PC-3 (cell line): Measurements from ENCODE around the gene LBR. TPM values are rescaled to one million over a fixed set of nuclear protein-coding genes. Genes with fewer than 3 reads are reported as not detected.

ENCODE experiments used
- ATAC-seq: fragments of 200-7000 bp; cut with Tn5 transposase; 2 replicates; pipeline ENCODE4 v1.9.1; 2020; ENCODE audit warnings: mild to moderate bottlenecking, moderate library complexity
- BruUV-seq: library from RNA; stranded (reverse); fragments of 400-500 nt; replicated peaks from 2 replicates; lab custom pipeline; 2021; lab: Mats Ljungman, UMichigan
- CTCF ChIA-PET: fragments of 300-600 bp; sonication (Branson Sonifier 250); formaldehyde crosslinking; loops from one replicate; lab custom pipeline; 2022; ENCODE audit warnings: antibody characterized with exemption; lab: Charles Lee
- POLR2A ChIA-PET: fragments of 300-600 bp; sonication (Branson Sonifier 250); formaldehyde crosslinking; loops from one replicate; lab custom pipeline; 2022; ENCODE audit warnings: antibody characterized with exemption; ENCODE audit not compliant: unreplicated experiment; lab: Charles Lee
- DNase-seq: peaks from one replicate; pipeline ENCODE4 v3.0.0-alpha.2; 2015
- H2AFZ ChIP-seq: fragments of 300-600 bp; sonication (generic); 2 replicates; pipeline ENCODE4 v1.6.0; 2016; ENCODE audit warnings: antibody characterized with exemption, low read length
- H3F3A ChIP-seq: fragments of 300-600 bp; sonication (generic); one replicate; pipeline ENCODE4 v1.6.0; 2017; ENCODE audit warnings: antibody characterized with exemption, low read length, control low read depth, mild to moderate bottlenecking; ENCODE audit not compliant: unreplicated experiment
- H3K27ac ChIP-seq: fragments of 300-600 bp; sonication (generic); 2 replicates; pipeline ENCODE4 v1.5.1; 2016; ENCODE audit warnings: mild to moderate bottlenecking, low read length
- H3K27me3 ChIP-seq: fragments of 300-600 bp; sonication (generic); 2 replicates; pipeline ENCODE4 v1.6.1; 2016; ENCODE audit warnings: low read length, mixed read lengths
- H3K36me3 ChIP-seq: fragments of 300-600 bp; sonication (generic); 2 replicates; pipeline ENCODE4 v1.6.1; 2016; ENCODE audit warnings: low read depth, mixed run types, low read length, mixed read lengths
- H3K4me1 ChIP-seq: fragments of 300-600 bp; sonication (generic); 2 replicates; pipeline ENCODE4 v1.5.1; 2016; ENCODE audit warnings: low read length; ENCODE audit not compliant: insufficient read depth
- H3K4me2 ChIP-seq: fragments of 300-600 bp; sonication (generic); 2 replicates; pipeline ENCODE4 v1.6.0; 2016; ENCODE audit warnings: low read length
- H3K4me3 ChIP-seq: fragments of 300-600 bp; sonication (generic); 2 replicates; pipeline ENCODE4 v1.5.1; 2016; ENCODE audit warnings: mild to moderate bottlenecking, low read length, mixed read lengths
- H3K79me2 ChIP-seq: fragments of 300-600 bp; sonication (generic); 2 replicates; pipeline ENCODE4 v1.6.1; 2017; ENCODE audit warnings: low read length, mixed read lengths
- H3K9ac ChIP-seq: fragments of 300-600 bp; sonication (generic); 2 replicates; pipeline ENCODE4 v1.6.0; 2016; ENCODE audit warnings: mild to moderate bottlenecking, low read length
- H3K9me2 ChIP-seq: fragments of 300-600 bp; sonication (generic); replicated peaks from 2 replicates; pipeline ENCODE4 v1.6.1; 2016; ENCODE audit warnings: mixed run types, low read length, mixed read lengths
- H3K9me3 ChIP-seq: fragments of 300-600 bp; sonication (generic); 2 replicates; pipeline ENCODE4 v1.6.1; 2016; ENCODE audit warnings: low read length, mixed read lengths
- H4K20me1 ChIP-seq: fragments of 300-600 bp; sonication (generic); 2 replicates; pipeline ENCODE4 v1.6.1; 2016; ENCODE audit warnings: low read length, mixed read lengths
- EZH2 ChIP-seq: fragments of 300-600 bp; sonication (generic); IDR thresholded peaks from one replicate; pipeline ENCODE4 v1.6.1; 2017; ENCODE audit warnings: antibody characterized with exemption, mild to moderate bottlenecking, low read length; ENCODE audit not compliant: unreplicated experiment
- EZH2phosphoT487 ChIP-seq: fragments of 300-600 bp; sonication (generic); IDR thresholded peaks from 2 replicates; pipeline ENCODE4 v1.6.1; 2018; ENCODE audit warnings: mild to moderate bottlenecking, antibody characterized with exemption, low read length, borderline replicate concordance
- intact Hi-C: fragments of 100-400 bp; cut with micrococcal nuclease; formaldehyde crosslinking; loops from 2 replicates; pipeline ENCODE4 v1.9.0; 2023
- total RNA-seq: library from RNA; depleted of rRNA; stranded (reverse); fragments of >200 nt; gene quantifications from 2 replicates; pipeline ENCODE4 v1.2.3, GENCODE V29; 2014
- TF ChIP-seq, protein P1 (sequence below): fragments of 300-600 bp; sonication (generic); conservative IDR thresholded peaks from 2 replicates; pipeline ENCODE4 v1.5.1; 2017; ENCODE audit warnings: antibody characterized with exemption, low read depth, mild to moderate bottlenecking, low read length

LBR gene
- total RNA-seq, 1 experiment from 2014 or later, result 35.1 TPM

DNA sequence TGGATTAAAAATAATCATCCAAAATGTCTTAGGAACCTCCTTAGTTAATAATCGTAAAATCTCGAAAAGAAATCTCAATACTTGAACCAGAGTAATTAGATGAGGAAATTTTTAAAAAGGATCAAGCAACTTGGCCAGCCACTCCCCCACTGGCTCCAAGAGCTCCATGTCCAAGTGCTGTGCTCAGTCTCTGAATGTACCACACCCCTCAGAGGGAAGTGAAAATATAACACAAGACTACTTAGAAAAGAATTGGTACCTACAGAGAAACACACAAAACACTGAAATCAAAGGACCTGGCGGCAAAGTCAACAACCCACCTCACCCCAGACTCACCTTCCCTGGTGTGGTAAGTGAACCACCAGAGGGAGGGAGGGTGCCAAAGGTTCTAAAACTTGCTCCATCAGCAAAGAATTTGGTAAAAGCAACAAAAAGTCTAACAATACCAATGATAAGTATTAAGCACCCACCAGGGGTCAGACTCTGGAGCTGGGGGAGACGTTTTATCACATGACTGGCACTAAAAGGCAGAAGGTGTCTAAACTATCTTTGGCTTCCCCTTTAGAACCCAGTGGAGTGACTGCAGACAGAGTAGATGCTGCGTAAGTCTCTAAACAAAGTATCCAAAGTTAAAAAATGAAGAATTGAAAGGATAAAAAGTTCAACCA lies 14.0 kb downstream of the LBR start:
- Histone ChIP-seq H3K4me3 (no peak overlapping the region), H3F3A (no peaks in the 10 kb centered on the region), H3K36me3 (peaks cover 68% of the 10 kb centered on the region), H3K27me3 (no peaks in the 10 kb centered on the region), H4K20me1 (0 out of 2 replicates have a peak, but pooled peaks cover 7% of the 10 kb centered on the region), H3K9me3 (no peaks in the 10 kb centered on the region), H3K27ac (no peak overlapping the region), H3K9ac (no peak overlapping the region), H3K9me2 (no peaks in the 10 kb centered on the region), H2AFZ (no peak overlapping the region), H3K4me2 (no peak overlapping the region), H3K79me2 (no peaks in the 10 kb centered on the region; the same call in 1 of the 2 replicates), H3K4me1 (peaks cover 11% of the 10 kb centered on the region)
- no peak for DNase-seq
- intact Hi-C loops, result no loop called here
- ChIA-PET CTCF (no interaction called here), POLR2A (no interaction called here)
- TF ChIP-seq EZH2, result no peak
- no peak for TF ChIP-seq EZH2phosphoT487
- TF ChIP-seq, protein P1, sequence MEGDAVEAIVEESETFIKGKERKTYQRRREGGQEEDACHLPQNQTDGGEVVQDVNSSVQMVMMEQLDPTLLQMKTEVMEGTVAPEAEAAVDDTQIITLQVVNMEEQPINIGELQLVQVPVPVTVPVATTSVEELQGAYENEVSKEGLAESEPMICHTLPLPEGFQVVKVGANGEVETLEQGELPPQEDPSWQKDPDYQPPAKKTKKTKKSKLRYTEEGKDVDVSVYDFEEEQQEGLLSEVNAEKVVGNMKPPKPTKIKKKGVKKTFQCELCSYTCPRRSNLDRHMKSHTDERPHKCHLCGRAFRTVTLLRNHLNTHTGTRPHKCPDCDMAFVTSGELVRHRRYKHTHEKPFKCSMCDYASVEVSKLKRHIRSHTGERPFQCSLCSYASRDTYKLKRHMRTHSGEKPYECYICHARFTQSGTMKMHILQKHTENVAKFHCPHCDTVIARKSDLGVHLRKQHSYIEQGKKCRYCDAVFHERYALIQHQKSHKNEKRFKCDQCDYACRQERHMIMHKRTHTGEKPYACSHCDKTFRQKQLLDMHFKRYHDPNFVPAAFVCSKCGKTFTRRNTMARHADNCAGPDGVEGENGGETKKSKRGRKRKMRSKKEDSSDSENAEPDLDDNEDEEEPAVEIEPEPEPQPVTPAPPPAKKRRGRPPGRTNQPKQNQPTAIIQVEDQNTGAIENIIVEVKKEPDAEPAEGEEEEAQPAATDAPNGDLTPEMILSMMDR, result no peak
- no TSS peak for BruUV-seq
- ATAC-seq, result no peak

GRCh38 chr1:225412803-225413351 lies 15.0 kb downstream of the LBR start:
- no peaks in the 10 kb centered on the region for H3K9me2 ChIP-seq
- peaks cover 67% of the 10 kb centered on the region for H3K36me3 ChIP-seq
- POLR2A ChIA-PET, result no interaction called here
- H2AFZ ChIP-seq, result no peak overlapping the region
- no peak for TF ChIP-seq EZH2
- TF ChIP-seq, protein P1, result no peak
- no peak for TF ChIP-seq EZH2phosphoT487
- H3K79me2 ChIP-seq, result no peaks in the 10 kb centered on the region; the same call in 1 of the 2 replicates
- BruUV-seq, result no TSS peak
- 0 out of 2 replicates have a peak, but pooled peaks cover 7% of the 10 kb centered on the region for H4K20me1 ChIP-seq
- no peak overlapping the region for H3K9ac ChIP-seq
- H3K9me3 ChIP-seq, result no peaks in the 10 kb centered on the region
- CTCF ChIA-PET, result no interaction called here
- H3K27ac ChIP-seq, result no peak overlapping the region
- no peak overlapping the region for H3K4me2 ChIP-seq
- no peaks in the 10 kb centered on the region for H3F3A ChIP-seq
- DNase-seq, result no peak
- no peak overlapping the region for H3K4me3 ChIP-seq
- ATAC-seq, result no peak
- intact Hi-C loops, result no loop called here
- H3K4me1 ChIP-seq, result peaks cover 3% of the 10 kb centered on the region; the same call in 1 of the 2 replicates
- H3K27me3 ChIP-seq, result no peaks in the 10 kb centered on the region

DNA sequence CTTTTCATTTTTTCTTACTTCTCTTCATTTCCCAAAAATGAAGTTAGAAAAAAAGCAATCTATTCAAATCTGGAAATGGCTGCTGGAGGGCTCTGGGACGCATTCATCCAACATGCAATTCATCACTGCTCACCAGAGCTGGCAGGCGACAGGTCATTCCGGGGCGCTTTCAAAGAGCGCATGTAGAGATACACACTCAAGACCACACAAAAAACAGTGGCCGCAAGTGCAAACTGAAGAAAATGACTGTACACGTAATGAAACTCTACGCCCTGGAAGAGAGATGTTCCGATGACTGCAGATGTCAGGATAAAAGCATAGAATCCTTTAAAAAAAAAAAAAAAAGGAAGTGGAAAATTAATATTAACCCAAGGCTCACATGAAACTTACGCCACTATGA lies 15.5 kb downstream of the LBR start:
- H3K4me1 ChIP-seq, result no peaks in the 10 kb centered on the region
- intact Hi-C loops, result no loop called here
- no peaks in the 10 kb centered on the region; the same call in 1 of the 2 replicates for H3K79me2 ChIP-seq
- 0 out of 2 replicates have a peak, but pooled peaks cover 7% of the 10 kb centered on the region for H4K20me1 ChIP-seq
- no peak overlapping the region for H3K27ac ChIP-seq
- no peaks in the 10 kb centered on the region for H3F3A ChIP-seq
- TF ChIP-seq EZH2 (no peak), EZH2phosphoT487 (no peak)
- TF ChIP-seq, protein P1, result no peak
- H3K9me3 ChIP-seq, result no peaks in the 10 kb centered on the region
- peaks cover 64% of the 10 kb centered on the region for H3K36me3 ChIP-seq
- DNase-seq, result no peak
- CTCF ChIA-PET, result no interaction called here
- POLR2A ChIA-PET, result no interaction called here
- no peak overlapping the region for H3K9ac ChIP-seq
- no peaks in the 10 kb centered on the region for H3K9me2 ChIP-seq
- no peaks in the 10 kb centered on the region for H3K27me3 ChIP-seq
- no TSS peak for BruUV-seq
- ATAC-seq, result no peak
- H3K4me3 ChIP-seq, result no peak overlapping the region
- H3K4me2 ChIP-seq, result no peak overlapping the region
- no peak overlapping the region for H2AFZ ChIP-seq
